Testis (tissue), 3 donors: Measurements from ENCODE around the gene TRIP10. TPM values are rescaled to one million over a fixed set of nuclear protein-coding genes. Genes with fewer than 3 reads are reported as not detected.
"Not testable (repeated sequence)": the region's sequence is repeated elsewhere in the genome, so short reads cannot be mapped to it uniquely, and the experiment has no call there.

Experiments
- DNase-seq: peaks from one replicate; pipeline ENCODE4 v3.0.0-alpha.2; 2019
- H3K27ac ChIP-seq, 2 donors: fragments of 200-600 bp; sonication (generic); one replicate each; pipeline ENCODE4 v1.5.1; 2019
- H3K27me3 ChIP-seq: fragments of 200-600 bp; sonication (generic); one replicate; pipeline ENCODE4 v1.5.1; 2019
- H3K36me3 ChIP-seq: fragments of 200-600 bp; sonication (generic); one replicate; pipeline ENCODE4 v1.5.1; 2017; ENCODE audit warnings: low read depth; ENCODE audit errors: missing control alignments
- H3K4me1 ChIP-seq: fragments of 200-600 bp; sonication (generic); one replicate; pipeline ENCODE4 v1.5.1; 2019
- H3K4me3 ChIP-seq, 2 donors: fragments of 200-600 bp; sonication (generic); one replicate each; pipeline ENCODE4 v1.5.1; 2017 to 2019
- H3K9me3 ChIP-seq: fragments of 200-600 bp; sonication (generic); one replicate; pipeline ENCODE4 v1.5.1; 2017
- POLR2A ChIP-seq: fragments of 450-650 bp; IDR thresholded peaks from one replicate; pipeline ENCODE4 v1.6.1; 2017; ENCODE audit warnings: antibody characterized with exemption, mild to moderate bottlenecking, moderate library complexity
- WGBS, 2 donors: methylation state at CpG; one replicate each; pipeline ENCODE4 v1.1.5; 2018; 5-methylcytosine and 5-hydroxymethylcytosine counted together
- intact Hi-C: fragments of 100-400 bp; cut with DNase I; formaldehyde crosslinking; loops from one replicate; pipeline ENCODE4 v1.15.1; 2023; ENCODE audit warnings: low total_unique reads
- polyA plus RNA-seq: library from polyadenylated mRNA; stranded (reverse); fragments of 350-450 nt; fragmentation: Illumina TruSeq; extraction: RNeasy Lipid Tissue Mini Kit (QIAGEN cat#74804); gene quantifications from one replicate; pipeline ENCODE4 v1.2.3, GENCODE V29; 2014; ENCODE audit warnings: low read depth, low replicate concordance; ENCODE audit not compliant: insufficient read depth
- total RNA-seq, 2 donors: library from RNA; depleted of rRNA; stranded (reverse); fragments of >200 nt; gene quantifications; one replicate each; pipeline ENCODE4 v1.2.3, GENCODE V29; 2016
- TF ChIP-seq, protein P1 (sequence below), 3 experiments: fragments of 450-650 bp in 2 of 3; fragments of 200-600 bp in 1 of 3; sonication (generic) in 1 of 3; IDR thresholded peaks; one replicate each; pipeline ENCODE4 v1.5.1; 2016 to 2019; ENCODE audit warnings: antibody characterized with exemption in 3 of 3, mild to moderate bottlenecking in 2 of 3, moderate library complexity in 1 of 3

TRIP10 gene
- total and polyA plus RNA-seq, 3 donors from 2014 or later, result 60.4 to 65.8 (median 62.7) TPM

DNA sequence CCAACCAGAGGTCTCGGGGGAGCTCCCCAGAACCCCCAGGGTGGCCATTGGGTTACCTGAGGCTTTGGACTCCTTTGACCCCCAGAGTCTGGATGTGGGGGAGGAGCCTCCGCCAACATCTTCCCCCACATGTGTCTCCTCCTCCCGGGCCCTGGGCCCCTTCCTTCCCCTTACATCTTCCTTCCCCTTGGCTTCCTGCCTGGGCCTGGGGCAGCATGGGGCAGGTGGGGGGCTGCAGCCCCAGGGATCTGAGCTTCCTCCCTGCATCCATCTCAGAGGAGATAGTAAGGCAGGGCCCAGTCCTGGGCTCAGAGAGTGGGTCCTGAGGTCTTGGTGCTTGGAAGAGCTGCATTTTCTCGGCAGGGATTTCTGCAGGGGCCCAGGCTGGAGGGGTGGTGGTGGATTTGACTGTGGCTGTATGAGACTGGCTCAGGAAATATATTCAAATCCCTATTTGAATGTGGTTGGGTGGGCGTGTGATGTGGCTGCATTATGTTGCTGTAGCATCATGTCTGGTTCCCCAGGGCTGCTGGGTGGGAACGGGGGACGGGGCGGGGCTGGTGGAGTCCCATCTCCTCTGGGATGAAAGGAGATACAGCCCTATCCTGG is 33.9 kb downstream of the TRIP10 start:
- Histone ChIP-seq H3K9me3 (no peaks in the 10 kb centered on the region), H3K27me3 (no peaks in the 10 kb centered on the region), H3K4me1 (no peaks in the 10 kb centered on the region), H3K36me3 (no peaks in the 10 kb centered on the region), H3K4me3 (peak overlapping the region in 1 of 2 donors; percentile 23), H3K27ac (no peak overlapping the region)
- 48 to 64% methylated on average over 7 to 8 of the region's 8 CpGs for WGBS, 2 donors
- TF ChIP-seq POLR2A, result no peak
- TF ChIP-seq, protein P1, sequence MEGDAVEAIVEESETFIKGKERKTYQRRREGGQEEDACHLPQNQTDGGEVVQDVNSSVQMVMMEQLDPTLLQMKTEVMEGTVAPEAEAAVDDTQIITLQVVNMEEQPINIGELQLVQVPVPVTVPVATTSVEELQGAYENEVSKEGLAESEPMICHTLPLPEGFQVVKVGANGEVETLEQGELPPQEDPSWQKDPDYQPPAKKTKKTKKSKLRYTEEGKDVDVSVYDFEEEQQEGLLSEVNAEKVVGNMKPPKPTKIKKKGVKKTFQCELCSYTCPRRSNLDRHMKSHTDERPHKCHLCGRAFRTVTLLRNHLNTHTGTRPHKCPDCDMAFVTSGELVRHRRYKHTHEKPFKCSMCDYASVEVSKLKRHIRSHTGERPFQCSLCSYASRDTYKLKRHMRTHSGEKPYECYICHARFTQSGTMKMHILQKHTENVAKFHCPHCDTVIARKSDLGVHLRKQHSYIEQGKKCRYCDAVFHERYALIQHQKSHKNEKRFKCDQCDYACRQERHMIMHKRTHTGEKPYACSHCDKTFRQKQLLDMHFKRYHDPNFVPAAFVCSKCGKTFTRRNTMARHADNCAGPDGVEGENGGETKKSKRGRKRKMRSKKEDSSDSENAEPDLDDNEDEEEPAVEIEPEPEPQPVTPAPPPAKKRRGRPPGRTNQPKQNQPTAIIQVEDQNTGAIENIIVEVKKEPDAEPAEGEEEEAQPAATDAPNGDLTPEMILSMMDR (IDR thresholded peaks at IDR 0.05), result no peak
- no peak for DNase-seq
- intact Hi-C loops, result no loop called here

- no peaks in the 10 kb centered on the region for H3K27me3 ChIP-seq
- DNase-seq, result no peak
- H3K27ac ChIP-seq, result no peak overlapping the region
- TF ChIP-seq, protein P1 (IDR thresholded peaks at IDR 0.05), result no peak
- no peak for TF ChIP-seq POLR2A
- intact Hi-C loops, result no loop called here
- 83% methylated on average over 11 of the region's 11 CpGs for WGBS, 2 donors
- no peaks in the 10 kb centered on the region for H3K9me3 ChIP-seq
- H3K4me1 ChIP-seq, result no peaks in the 10 kb centered on the region
- H3K4me3 ChIP-seq, result no peak overlapping the region
- no peaks in the 10 kb centered on the region for H3K36me3 ChIP-seq
Measured at GRCh38 chr19:6774821-6775707, 35.6 kb downstream of the TRIP10 start.

- intact Hi-C loops, H3K9me3 ChIP-seq, H3K4me1 ChIP-seq: not testable (repeated sequence)
Measured at GRCh38 chr19:6776045-6776444, 36.6 kb downstream of the TRIP10 start.

GRCh38 chr19:6776999-6777398 is 37.5 kb downstream of the TRIP10 start:
- Histone ChIP-seq H3K4me1 (no peaks in the 10 kb centered on the region), H3K4me3 (no peak overlapping the region), H3K27ac (no peak overlapping the region), H3K27me3 (no peaks in the 10 kb centered on the region), H3K9me3 (no peaks in the 10 kb centered on the region), H3K36me3 (no peaks in the 10 kb centered on the region)
- whole genome bisulfite sequencing, 2 donors, result 90 to 92% methylated on average over 4 of the region's 4 CpGs
- TF ChIP-seq, protein P1 (IDR thresholded peaks at IDR 0.05), result no peak
- TF ChIP-seq POLR2A, result no peak
- no peak for DNase-seq
- intact Hi-C loops, result no loop called here

More at GRCh38 chr19:6776045-6776444, 36.6 kb downstream of the TRIP10 start:
- not testable (repeated sequence) for H3K27me3 ChIP-seq, H3K27ac ChIP-seq, H3K36me3 ChIP-seq, H3K4me3 ChIP-seq, DNase-seq

DNA sequence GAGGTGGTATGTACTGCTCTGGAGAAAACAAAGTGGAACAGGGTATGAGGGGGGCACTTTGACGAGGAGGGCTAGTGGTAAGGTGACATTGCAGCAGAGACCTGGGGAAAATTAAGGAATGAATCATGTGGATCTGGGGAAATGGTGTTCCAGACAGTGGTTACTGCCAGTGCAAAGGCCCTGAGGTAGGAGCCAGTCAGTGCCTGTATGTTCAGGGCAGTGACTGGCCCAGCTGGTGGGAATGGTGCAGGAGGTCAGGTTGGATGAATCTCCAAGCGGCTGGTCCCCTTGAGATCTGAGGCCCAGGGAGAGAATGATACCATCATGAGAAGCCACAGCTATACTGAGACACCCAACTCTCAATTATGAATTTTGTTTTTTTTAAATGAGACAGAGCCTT is 38.0 kb downstream of the TRIP10 start:
- H3K27me3 ChIP-seq, result no peaks in the 10 kb centered on the region
- no peak for TF ChIP-seq POLR2A
- TF ChIP-seq, protein P1 (IDR thresholded peaks at IDR 0.05), result no peak
- no peaks in the 10 kb centered on the region for H3K36me3 ChIP-seq
- H3K4me1 ChIP-seq, result no peaks in the 10 kb centered on the region
- no peak overlapping the region for H3K27ac ChIP-seq
- intact Hi-C loops, result no loop called here
- H3K4me3 ChIP-seq, result no peak overlapping the region
- DNase-seq, result no peak
- 86 to 98% methylated on average over 2 of the region's 2 CpGs for WGBS, 2 donors
- H3K9me3 ChIP-seq, result no peaks in the 10 kb centered on the region
